ENCODE results near the gene ANKRD65.
"Not testable (repeated sequence)": the region's sequence is repeated elsewhere in the genome, so short reads cannot be mapped to it uniquely, and the experiment has no call there.

The ANKRD65 gene

DNA sequence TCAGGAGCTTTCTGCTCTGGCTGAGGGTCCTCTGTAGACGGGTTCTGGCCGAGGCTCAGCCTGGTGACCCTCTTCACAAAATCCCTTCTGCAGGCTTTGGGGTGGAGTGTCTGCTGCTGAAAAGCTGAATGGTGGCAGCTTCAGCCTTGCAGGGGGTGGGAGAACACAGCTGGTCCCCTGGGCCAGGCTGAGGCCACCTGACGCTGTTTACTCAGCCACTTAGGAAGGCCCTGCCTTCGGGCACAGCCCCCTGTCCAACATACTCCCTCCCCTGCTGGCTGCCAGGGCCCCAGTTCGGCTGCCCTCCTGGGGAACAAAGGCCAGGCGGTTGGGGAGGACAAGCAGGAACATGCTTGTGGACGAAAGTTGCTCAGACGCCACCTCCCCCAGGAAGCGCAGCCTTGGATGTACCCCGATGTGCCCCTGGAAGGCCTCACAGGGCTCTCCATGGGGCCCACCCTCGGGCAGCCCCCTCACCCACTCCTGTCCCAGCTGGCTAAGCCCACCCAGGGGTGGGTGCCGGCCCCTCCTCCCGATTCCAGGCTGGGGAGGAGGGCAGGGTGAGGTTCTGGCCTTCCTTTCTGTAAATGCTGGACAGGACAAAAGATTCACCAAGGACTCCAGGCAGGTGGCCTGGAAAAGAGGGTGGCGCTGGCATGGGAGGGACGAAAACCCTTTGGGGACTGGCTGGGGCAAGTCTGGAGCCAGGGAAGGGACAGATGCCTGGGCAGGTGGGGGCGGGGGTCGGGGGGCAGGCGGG is at the start of gene ANKRD65:
TSS of gene ANKRD65 (minus strand) at position 130 of the 760 bp plus-strand sequence. CDS start 271 bp downstream, outside the sequence.
- no peak for FAIRE-seq

DNA sequence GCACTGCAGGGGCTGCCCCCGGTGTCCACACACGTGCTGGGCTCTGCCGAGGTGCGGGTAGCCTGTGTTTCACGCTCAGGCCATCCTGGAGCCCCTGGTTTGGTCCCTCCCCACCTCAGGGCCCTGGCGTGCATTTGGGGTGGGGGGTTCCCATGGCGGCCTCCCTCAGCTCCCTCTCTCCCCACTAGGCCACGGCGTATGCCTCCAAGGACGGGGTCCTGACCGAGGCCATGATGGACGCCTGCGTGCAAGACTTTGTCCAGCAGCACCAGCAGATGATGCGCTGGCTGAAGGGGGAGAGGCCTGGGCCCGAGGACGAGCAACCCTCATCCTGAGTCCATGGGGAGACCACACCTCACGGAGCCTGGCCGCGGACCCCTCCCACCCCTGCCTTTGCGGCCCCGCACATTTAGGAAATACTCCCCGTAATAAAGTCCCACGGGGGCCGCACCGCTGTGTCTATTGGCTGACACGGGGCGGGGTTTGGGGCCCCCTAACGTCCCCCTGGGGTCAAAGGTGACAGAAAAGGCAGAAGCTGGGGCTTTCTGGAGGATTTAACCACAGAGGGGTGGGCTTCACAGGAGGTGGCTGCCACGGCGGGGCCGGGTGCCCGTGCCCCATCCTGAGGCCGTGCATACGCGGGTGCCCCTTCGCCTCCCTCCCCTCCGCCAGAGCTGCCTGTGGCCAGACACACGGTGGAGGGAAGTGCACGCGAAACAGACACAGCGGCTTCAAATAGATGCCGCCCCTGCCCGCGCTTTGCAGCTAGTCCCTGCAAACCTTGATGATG is 47.3 kb upstream of the ANKRD65 start:
- FAIRE-seq, result not testable (repeated sequence)

DNA sequence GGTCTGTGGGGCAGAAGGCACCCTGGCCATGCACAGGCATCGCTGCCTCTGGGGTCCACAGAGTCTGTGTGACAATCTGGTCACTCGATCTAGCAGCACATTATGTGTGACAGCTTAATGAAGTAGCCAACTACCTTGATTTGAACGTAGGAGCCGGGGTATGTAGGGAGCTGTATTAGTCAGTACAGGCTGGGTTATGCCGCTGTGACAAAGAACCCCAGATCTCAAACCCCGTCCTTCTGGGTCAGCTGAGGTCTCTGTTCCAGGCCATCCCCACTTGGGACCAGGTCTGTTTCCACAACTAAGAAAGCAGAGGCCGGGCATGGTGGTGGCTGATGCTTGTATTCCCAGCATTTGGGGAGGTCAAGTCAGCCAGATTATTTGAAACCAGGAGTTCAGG is 42.2 kb upstream of the ANKRD65 start:
- no peak for FAIRE-seq

DNA sequence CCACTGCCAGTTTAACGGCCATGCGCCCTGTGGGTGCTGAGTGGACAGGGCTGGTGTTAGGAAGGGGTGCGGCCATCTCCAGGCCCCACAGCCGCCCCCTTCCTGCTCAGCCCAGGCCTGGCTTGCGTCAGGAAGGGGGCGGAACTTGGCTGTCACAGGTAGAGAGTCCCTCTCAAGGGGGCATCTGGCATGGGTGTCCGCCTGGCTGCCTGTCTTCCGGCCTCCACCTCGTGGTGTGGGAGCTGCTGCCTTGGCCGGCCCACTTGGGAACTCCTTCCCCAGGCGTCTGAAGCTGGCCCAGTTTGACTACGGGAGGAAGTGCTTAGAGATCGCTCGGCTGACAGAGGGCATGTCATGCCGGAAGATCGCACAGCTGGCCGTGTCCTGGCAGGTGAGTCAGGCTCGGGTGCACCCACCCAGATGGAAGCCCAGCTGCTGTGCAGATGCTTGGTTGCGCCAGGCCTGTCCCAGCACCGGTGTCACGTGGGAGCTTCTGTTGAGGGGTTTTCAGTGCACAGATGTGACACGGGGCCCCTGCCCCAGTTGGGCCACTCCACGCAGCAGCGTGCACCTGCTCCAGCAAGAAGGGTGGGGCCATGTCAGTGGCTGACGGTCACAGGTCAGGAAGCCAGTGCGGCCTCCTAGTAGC is 41.4 kb upstream of the ANKRD65 start:
- FAIRE-seq, result no peak

DNA sequence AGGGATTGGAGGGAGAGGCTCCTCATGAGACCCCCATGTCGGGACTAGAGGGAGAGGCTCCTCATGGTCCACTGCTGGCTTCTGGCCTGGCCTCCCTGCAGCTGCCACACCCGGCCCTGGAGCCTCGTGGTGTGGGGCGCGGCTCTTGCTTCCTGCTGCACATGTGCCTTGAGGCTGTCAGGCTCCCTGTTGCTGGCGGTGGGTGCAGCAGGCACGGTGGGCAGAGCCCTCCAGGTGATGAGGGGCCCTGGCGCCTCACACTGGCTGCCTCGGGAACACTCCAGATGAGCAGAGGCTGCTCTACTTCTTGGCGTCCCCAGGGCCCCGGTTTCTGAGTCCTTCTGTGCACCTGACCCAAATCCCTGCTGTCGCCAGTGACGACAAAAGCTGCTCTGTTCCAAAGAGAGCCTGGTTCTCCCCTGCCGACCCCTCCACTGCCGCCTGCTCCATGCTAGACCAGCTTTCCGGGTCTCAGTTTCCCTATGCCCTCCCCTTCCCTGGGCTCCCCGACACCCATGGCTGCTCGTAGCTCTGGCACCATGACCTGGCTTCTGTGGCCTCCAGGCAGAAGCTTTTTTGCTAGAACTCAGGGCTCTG is 40.7 kb upstream of the ANKRD65 start:
- FAIRE-seq, result no peak

DNA sequence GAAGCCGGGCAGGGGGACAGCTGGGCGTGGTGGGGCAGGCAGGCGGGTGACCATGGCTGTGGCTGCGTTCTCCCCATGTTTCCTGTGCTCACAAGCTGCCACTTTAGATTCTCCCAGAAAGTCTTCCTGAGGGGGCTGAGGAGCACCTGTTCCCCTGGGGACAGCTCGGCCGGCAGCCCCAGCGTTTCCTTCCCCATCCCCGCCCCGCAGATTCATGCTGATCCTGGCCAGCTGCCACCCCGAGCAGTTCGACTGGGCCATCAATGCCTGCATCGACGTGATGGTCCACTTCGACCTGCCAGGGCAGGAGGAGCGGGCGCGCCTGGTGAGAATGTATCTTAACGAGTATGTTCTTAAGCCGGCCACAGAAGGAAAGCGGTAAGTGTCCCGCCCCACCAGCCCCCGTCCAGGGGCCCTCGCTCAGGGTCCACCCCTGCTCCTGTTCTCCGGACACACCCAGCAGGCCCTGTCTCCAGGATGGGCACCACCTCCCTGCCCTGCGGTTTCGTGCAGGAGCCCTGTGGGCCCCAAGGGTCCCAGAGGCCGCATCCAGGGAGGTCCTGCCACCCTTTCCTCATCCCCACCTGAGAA is 39.6 kb upstream of the ANKRD65 start:
- FAIRE-seq, result no peak

DNA sequence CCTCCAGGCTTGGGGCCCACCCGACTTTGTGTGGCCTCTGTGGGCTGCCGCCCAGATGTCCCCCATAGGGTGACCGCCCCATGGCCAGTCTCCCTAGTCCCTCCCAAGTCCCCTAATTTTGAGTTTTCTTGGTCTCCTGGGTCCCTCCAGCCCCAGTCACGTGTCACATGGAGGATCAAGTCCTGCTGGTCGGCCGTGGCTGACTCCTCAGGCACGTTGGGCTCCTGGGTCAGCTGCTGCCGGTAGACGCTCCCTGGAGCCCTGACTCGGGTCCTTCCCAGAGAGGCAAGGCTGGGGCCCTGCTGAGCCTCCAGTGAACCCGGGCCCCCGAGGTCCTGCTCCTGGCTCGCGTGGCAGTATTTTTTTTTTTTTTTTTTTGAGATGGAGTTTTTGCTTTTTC is 38.6 kb upstream of the ANKRD65 start:
- FAIRE-seq, result not testable (repeated sequence)

DNA sequence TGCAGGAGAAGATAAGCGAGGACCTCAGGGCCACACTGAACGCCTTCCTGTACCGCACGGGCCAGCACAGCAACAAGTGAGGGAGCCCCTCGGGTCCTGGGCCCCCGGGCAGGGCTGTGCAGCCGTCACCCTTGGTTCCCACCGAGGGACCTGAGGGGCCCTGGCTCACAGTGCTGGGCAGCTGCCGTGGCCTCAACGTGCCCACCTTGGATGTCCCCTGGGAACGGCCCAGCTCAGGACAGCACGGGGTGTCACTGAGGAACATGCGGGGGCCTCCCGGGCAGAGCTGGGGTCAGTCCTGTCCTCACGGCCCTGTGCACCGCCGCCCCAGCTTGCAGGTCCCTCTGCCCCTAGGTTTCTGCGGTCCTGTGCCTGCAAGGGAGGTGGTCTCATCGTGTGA is 38.1 kb upstream of the ANKRD65 start:
- not testable (repeated sequence) for FAIRE-seq

DNA sequence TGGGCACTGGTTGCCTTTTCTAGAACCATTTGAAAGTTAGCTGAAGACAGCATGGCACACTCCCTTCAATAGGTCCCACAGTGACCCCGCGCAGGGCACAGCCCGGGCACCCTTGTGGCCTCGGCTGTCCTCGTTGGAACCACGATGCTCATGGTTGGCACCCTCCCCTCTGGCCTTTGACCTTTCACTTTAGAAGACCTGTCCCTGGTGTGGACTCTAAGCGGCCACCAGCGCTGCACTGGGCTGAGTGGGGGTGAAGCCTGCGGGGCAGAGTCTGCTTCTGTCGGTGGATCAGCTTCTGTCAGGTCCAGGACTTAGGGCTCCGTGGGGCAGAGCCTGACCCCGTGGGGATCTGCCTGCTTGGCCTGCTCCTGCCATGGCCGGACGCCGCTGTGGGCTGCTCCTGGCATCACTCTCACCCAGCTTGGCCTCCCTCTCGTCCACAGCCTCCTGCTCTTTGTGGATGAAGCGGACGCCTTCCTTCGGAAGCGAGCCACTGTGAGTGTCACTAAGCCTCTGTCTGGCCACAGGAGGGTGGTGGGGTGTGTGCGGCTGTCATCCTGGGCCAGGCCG is 35.7 kb upstream of the ANKRD65 start:
- FAIRE-seq, result not testable (repeated sequence)

DNA sequence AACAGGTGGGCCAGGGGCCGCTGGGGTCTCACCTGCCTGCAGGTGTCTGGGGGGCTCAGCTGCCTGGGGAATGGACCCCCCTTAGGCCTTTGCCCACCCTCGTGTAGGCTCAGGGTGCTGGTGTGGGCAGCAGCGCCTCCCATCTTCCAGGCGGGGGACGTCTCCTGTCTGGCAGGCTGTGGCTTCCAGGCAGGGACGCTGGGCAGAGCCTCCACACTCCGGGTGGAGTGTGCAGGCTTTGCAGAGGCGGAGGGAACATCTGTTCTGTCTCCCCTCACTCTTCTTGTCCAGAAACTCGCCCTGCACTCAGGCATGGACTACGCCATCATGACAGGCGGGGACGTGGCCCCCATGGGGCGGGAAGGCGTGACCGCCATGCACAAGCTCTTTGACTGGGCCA is 34.9 kb upstream of the ANKRD65 start:
- FAIRE-seq, result not testable (repeated sequence)

DNA sequence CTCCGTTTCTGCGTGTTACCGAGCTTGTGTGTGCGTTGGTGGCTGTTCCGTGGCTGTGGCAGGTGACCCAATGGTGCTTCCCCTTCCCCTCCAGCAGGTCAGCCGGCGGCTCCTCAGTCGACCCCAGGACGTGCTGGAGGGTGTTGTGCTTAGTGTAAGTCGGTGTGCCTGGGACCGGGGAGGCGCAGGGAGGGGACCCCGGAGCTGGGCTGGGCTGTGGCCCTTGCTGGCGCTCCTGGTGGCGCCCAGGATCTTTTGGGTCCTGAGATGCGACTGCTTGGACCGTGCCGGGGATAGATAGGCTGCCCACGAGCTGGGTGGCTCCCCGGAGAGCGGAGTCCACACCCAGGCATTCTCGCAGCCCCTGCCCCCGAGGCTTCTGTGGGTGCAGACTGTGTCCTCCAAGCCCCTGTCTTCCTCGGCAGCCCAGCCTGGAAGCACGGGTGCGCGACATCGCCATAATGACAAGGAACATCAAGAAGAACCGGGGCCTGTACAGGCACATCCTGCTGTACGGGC is 34.3 kb upstream of the ANKRD65 start:
- FAIRE-seq, result no peak

DNA sequence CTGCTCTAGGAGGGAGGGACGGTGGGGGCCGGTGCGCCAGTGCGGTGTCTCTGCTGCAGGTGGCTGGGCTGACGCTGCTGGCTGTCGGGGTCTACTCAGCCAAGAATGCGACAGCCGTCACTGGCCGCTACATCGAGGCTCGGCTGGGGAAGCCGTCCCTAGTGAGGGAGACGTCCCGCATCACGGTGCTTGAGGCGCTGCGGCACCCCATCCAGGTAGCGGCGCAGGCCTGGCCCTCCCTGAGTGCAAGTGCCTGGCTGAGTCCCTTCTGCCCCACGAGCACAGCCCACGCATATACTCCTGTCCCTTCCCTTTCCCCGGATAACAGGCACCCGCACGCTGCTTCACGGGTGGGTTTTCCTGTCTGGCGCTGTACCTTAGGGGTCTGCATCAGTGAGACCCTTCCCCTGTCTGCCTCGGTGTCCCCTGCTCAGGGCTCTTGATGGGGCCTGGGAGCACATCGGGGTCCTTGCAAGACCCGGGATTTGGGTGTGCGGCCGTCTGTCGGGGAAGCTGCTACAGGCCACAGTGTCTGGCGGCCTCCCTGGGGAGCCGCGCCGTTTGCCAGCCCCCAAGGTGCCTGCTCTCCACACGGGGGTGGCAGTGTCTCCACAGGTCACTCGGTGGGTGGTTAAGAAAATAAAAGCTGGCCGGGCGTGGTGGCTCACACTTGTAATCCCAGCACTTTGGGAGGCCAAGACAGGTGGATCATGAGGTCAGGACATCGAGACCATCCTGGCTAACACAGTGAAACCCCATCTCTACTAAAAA is 33.4 kb upstream of the ANKRD65 start:
- FAIRE-seq, result not testable (repeated sequence)

DNA sequence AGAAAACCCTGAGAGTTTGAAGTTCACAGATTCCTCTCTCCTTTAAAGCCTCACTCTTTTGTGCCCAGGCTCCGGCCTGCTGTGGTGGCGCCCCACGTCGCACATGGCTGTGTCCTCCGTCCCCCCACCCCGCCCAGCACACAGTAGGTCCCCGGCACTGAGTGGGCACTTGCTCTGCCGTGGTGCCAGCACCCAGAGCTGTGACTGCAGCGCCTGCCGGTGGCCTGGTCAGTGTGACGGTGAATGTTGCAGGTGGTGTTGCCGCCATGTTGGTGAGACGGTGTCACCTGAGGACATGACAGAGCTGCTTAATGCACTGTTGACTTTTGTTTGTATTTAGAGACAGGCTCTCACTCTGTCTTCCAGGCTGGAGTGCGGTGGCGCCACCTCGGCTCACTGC is 31.8 kb upstream of the ANKRD65 start:
- FAIRE-seq, result no peak

DNA sequence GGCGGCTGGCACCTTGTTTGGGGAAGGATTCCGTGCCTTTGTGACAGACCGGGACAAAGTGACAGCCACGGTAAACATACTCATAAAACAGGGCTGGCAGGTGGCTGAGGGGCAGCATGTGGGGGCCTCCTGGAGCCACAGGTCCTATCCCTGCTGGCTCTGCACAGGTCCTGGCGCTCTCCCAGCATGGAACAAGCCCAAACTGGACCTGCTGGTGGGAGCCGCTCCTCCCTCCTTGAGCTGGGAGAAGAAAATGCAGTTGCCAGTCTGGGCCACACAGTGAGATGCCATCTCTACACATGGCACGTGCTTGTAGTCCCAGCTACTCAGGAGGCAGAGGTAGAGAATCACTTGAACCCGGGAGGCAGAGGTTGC is 31.3 kb upstream of the ANKRD65 start:
- FAIRE-seq, result not testable (repeated sequence)

DNA sequence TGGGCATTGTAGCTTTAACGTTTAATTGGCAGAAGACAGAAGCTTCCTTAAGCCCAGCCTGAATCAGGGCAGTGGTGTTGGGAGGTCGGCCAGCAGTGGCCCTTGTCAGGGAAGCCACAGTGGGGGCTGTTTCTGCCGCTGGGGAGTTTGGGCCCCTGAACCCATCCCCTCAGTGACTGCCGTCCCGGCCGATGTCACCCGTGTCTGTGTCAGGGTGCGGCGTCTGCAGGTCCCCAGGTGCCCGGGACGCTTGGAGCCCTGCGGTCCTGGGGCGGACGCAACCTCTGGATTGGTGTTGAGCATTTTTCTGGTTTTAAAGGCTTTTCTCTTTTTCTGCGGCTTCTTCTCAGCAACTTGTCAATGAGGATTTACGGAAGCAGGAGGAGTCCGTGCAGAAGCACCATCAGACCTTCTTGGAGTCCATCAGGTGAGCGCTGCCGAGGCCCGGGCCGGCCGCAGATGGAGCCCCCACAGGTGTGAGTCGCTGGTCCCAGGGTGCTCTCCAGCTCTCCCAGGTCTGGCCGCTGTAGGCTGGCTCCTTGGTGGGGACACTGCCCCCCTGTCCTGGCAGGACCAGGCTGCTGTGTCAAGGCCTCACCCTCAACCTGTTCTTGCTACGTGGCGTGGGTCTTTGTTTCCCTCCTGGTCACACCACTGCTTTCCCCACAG is 30.8 kb upstream of the ANKRD65 start:
- no peak for FAIRE-seq

DNA sequence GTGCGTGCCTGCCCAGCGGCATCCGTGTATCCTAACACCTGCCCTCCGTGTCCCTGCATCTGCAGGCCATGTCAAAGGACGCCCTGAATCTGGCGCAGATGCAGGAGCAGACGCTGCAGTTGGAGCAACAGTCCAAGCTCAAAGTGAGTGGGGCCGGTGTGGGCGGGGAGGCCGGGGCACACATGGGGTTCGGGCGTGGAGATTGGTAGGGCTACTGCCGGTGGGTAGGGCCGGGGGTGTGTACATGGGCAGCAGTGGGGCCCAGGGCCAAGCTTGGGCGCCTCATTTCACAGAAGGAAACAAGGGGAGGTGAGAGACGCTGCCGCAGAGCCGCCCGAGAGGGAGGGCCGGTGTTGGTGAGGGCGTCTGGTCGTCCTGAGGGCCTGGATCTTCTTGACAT is 29.5 kb upstream of the ANKRD65 start:
- FAIRE-seq, result not testable (repeated sequence)

DNA sequence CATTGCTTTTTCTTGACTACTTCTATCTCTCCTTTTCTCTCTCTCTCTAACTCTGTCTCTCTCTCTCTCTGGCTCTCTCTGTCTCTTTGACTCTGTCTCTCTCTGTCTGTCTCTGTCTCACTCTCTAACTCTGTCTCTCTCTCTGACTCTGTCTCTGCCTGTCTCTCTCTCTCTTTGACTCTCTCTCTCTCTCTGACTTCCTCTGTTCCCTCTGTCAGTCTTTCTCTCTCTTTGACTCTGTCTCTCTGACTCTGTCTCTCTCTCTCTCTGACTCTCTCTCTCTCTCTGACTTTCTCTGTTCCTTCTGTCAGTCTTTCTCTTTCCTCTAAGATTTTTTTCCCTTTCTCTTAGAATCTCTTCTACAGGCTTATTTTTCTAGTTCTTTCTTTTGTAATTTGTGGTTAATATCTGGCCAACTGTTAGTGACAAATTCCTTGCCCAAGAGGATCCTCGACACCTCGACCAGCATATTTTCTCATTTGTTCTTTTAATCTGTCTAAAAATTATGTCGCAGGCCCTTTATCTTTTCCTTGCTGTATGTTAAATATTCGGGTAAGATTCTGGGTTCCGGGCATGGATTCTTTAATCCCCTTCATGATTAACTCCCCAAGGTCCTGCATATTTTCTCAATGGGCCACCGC is 28.1 kb upstream of the ANKRD65 start, which contains the start of gene ATAD3C:
TSS of gene ATAD3C (plus strand) at position 591 of the 641 bp plus-strand sequence. CDS start 995 bp downstream, outside the sequence.
- no peak for FAIRE-seq

DNA sequence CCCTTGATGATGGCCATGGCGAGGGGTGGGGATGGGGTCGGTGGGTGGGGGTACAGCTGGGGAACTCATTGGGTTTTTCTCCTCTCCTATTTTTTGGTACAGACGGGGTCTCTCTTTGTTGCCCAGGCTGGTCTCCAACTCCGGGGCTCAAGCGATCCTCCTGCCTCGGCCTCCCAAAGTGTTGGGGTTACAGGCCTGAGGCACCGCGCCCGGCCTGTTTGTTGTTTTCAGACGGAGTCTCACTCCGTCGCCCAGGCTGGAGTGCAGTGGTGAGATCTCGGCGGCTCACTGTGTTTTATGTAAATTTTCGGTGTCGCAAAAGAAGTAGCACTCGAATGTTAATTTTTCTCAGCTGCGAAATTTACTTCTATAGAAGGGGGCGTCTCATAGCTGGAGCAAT is 25.6 kb upstream of the ANKRD65 start:
- FAIRE-seq, result not testable (repeated sequence)

DNA sequence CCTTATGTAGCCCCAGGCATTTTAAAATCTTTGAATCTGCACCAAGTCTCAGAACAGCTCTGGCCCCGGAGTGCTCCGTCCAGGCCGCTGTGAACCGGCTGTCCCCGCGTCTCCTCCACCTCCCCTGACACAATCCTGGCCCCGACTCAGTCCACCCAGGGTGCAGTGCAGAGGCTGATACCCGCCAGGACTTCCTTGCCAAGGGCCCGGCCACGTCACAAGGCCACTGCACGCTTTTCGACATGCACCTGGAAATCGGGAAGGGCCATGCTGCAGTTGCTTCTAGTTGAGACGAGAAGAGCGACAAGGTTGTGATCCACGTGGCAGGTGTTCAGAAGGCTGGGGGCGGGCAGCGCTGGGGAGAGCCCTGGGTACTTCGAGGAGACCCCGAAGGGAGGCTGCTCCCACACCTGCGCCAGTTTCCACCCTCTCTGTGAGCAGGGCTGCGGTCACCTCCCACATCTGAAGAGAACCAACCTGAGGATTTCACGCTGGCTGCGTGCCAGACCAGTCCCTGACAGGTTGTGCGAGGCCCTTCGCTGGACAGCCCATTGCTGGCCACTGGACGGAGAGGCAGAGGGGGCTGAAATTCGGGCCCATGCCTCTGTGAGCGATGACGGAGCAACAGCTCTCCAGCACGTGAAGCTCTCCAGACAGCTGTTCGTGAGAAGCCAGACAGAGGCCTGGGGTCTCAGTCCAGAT is 21.1 kb upstream of the ANKRD65 start:
- FAIRE-seq, result no peak
